Right atrium auricular region (tissue), 2 donors: ENCODE measurements around the gene SLC9A5. TPM values are rescaled to one million over a fixed set of nuclear protein-coding genes. Genes with fewer than 3 reads are reported as not detected.

ENCODE experiments used
- DNase-seq: peaks from one replicate; pipeline ENCODE4 v3.0.0-alpha.2; 2019; ENCODE audit warnings: low spot score
- H3K27ac ChIP-seq, 2 donors: fragments of 200-600 bp; sonication (generic); 1 replicate in 1 of 2; 2 replicates in 1 of 2; pipeline ENCODE4 v1.5.1; 2016 to 2019
- H3K27me3 ChIP-seq, 2 donors: fragments of 200-600 bp; sonication (generic); one replicate each; pipeline versions ENCODE4 v1.5.1 to v1.6.0; 2017 to 2019
- H3K36me3 ChIP-seq: fragments of 200-600 bp; sonication (generic); one replicate; pipeline ENCODE4 v1.5.1; 2016
- H3K4me1 ChIP-seq, 2 donors: fragments of 200-600 bp; sonication (generic); one replicate each; pipeline versions ENCODE4 v1.5.1 to v1.6.0; 2017 to 2019
- H3K4me3 ChIP-seq, 2 donors: fragments of 200-600 bp; sonication (generic); 1 replicate in 1 of 2; 2 replicates in 1 of 2; pipeline ENCODE4 v1.5.1; 2017 to 2019; ENCODE audit warnings: mild to moderate bottlenecking in 1 of 2, moderate library complexity in 1 of 2
- H3K9me3 ChIP-seq, 2 donors: fragments of 200-600 bp; sonication (generic); one replicate each; pipeline ENCODE4 v1.5.1; 2019
- total RNA-seq, 2 donors: library from RNA; depleted of rRNA; stranded (reverse); fragments of >200 nt; gene quantifications; one replicate each; pipeline ENCODE4 v1.1.0, GENCODE V29; 2016
- TF ChIP-seq, protein P1 (sequence below), 2 donors: fragments of 200-600 bp; sonication (generic); IDR thresholded peaks; one replicate each; pipeline ENCODE4 v1.5.1; 2019; ENCODE audit warnings: antibody characterized with exemption in 2 of 2

SLC9A5 gene
- total RNA-seq, 2 donors from 2014 or later, result 1.5 to 2.4 TPM

DNA sequence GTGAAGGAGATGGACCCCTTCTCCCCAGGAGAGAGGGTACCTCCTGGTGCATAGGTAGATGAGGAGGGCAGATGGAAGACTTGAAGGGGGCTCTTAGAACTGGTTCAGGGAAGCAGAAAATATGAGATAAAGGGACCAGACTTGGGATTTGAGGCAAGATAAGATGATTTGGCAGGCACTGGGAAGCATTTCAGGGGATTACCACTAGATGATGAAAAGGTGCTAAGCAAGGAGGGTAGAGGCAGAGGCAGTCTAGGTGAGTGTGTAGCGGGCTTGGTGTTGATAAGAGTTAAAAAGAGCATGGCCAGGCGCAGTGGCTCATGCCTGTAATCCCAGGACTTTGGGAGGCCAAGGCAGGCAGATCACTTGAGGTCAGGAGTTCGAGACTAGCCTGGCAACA, 14.4 kb downstream of the SLC9A5 start:
- Histone ChIP-seq H3K27me3 (no peaks in the 10 kb centered on the region), H3K4me1 (no peaks in the 10 kb centered on the region), H3K27ac (no peak overlapping the region), H3K4me3 (no peak overlapping the region), H3K36me3 (no peaks in the 10 kb centered on the region), H3K9me3 (no peaks in the 10 kb centered on the region)
- DNase-seq, result no peak
- TF ChIP-seq, protein P1, sequence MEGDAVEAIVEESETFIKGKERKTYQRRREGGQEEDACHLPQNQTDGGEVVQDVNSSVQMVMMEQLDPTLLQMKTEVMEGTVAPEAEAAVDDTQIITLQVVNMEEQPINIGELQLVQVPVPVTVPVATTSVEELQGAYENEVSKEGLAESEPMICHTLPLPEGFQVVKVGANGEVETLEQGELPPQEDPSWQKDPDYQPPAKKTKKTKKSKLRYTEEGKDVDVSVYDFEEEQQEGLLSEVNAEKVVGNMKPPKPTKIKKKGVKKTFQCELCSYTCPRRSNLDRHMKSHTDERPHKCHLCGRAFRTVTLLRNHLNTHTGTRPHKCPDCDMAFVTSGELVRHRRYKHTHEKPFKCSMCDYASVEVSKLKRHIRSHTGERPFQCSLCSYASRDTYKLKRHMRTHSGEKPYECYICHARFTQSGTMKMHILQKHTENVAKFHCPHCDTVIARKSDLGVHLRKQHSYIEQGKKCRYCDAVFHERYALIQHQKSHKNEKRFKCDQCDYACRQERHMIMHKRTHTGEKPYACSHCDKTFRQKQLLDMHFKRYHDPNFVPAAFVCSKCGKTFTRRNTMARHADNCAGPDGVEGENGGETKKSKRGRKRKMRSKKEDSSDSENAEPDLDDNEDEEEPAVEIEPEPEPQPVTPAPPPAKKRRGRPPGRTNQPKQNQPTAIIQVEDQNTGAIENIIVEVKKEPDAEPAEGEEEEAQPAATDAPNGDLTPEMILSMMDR (IDR thresholded peaks at IDR 0.05), result no peak

DNA sequence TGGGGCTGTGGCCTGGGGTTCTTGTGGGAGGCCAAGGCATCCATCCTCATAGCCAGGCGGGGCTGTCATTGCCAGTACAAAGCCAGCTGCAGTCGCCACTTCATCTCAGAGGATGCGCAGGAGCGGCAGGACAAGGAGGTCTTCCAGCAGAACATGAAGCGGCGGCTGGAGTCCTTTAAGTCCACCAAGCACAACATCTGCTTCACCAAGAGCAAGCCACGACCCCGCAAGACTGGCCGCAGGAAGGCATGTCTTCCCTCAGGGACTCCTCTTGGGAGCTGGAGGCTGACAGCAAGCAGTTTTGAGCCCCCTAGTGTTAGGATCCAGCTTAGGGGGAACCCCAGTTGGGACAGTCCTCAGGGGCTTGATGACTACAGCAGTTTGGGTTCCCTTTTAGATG, 15.5 kb downstream of the SLC9A5 start:
- H3K27me3 ChIP-seq, result no peaks in the 10 kb centered on the region
- DNase-seq, result no peak
- no peaks in the 10 kb centered on the region for H3K9me3 ChIP-seq
- no peaks in the 10 kb centered on the region for H3K4me1 ChIP-seq
- H3K36me3 ChIP-seq, result no peaks in the 10 kb centered on the region
- no peak overlapping the region for H3K27ac ChIP-seq
- TF ChIP-seq, protein P1 (IDR thresholded peaks at IDR 0.05), result no peak
- H3K4me3 ChIP-seq, result no peak overlapping the region

DNA sequence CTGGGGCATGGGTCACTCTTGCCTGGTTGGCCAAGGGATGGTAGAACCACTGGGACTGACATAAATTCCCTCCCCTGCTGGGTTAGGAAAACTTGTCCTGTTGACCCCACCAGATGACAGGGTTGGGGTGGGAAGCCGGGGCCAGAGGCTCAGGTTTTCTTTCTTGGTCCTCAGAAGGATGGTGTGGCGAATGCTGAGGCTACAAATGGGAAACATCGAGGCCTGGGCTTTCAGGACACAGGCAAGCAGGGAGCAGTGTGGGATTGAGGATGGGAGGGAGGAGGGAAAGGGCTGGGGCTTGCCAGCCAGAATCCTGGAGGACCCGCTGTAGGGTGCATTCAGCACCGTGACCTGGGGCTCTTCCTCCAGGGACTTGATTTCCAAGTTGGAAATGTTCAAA, 16.1 kb downstream of the SLC9A5 start:
- no peak overlapping the region for H3K27ac ChIP-seq
- H3K4me3 ChIP-seq, result no peak overlapping the region
- DNase-seq, result no peak
- no peaks in the 10 kb centered on the region for H3K36me3 ChIP-seq
- no peaks in the 10 kb centered on the region for H3K9me3 ChIP-seq
- TF ChIP-seq, protein P1 (IDR thresholded peaks at IDR 0.05), result no peak
- peaks cover 0 to 2% of the 10 kb centered on the region in 2 donors for H3K4me1 ChIP-seq
- no peaks in the 10 kb centered on the region for H3K27me3 ChIP-seq

DNA sequence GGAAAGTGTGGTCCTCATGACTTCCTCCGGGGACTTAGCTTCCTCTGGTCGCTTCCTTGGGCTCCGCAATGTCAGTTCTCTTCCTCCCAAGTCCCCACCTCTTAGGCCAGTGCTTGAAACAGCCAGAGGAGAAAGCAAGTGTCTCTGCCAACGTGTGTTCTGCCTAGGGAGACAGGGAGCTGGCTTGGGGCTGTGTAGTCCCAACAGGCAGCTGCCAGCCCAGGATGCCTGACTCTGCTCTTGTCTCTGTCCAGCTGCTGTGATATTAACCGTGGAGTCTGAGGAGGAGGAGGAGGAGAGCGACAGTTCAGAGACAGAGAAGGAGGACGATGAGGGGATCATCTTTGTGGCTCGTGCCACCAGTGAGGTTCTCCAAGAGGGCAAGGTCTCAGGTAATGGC, 17.1 kb downstream of the SLC9A5 start:
- Histone ChIP-seq H3K27ac (no peak overlapping the region), H3K4me3 (no peak overlapping the region), H3K4me1 (peaks cover 0 to 3% of the 10 kb centered on the region in 2 donors), H3K9me3 (no peaks in the 10 kb centered on the region), H3K36me3 (no peaks in the 10 kb centered on the region), H3K27me3 (no peaks in the 10 kb centered on the region)
- DNase-seq, result no peak
- TF ChIP-seq, protein P1 (IDR thresholded peaks at IDR 0.05), result no peak

DNA sequence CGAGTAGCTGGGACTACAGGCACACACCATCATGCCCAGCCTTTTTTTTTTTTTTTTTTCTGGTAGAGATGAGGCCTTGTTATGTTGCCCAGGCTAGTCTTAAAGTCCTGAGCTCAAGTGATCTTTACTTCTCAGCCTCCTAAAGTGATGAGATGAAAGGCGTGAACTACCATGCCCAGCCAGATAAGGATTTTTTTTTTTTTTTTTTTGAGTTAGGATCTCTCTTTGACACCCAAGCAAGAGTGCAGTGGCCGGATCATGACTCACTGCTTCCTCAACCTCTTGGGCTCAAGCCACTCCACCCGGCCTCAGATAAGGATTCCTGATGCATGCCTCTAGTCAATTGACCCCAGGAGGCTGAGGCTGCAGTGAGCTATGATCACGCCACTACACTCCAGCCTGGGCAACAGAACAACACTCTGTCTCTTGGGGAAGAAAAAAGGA, 19.4 kb downstream of the SLC9A5 start:
- no peaks in the 10 kb centered on the region for H3K27me3 ChIP-seq
- no peaks in the 10 kb centered on the region for H3K36me3 ChIP-seq
- DNase-seq, result peak; percentile 88
- H3K4me3 ChIP-seq, result no peak overlapping the region
- H3K9me3 ChIP-seq, result no peaks in the 10 kb centered on the region
- no peak overlapping the region for H3K27ac ChIP-seq
- TF ChIP-seq, protein P1 (IDR thresholded peaks at IDR 0.05), result no peak
- peaks cover 0 to 3% of the 10 kb centered on the region in 2 donors for H3K4me1 ChIP-seq

DNA sequence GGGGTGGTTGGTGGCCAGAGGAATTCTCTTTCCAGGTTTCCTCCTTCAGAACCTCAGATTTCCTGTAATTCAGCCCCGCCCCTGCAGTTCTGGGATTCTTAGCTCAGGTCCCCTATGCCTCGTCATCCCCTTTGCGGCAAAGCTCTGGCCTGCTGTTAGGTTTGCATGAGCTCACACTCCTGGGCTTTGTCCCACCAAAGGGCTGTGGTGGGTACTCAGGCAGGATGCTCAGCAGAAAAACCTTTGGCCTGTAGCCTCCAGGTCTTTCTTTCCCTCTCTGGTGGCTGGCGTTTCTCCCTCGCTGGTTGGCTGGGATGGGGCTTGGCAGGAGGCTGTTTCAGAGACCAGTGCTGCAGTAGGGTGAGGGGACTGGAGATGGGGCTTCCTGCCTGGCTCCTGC, 21.0 kb downstream of the SLC9A5 start:
- H3K4me1 ChIP-seq, result peaks cover 0 to 3% of the 10 kb centered on the region in 2 donors
- no peaks in the 10 kb centered on the region for H3K36me3 ChIP-seq
- no peaks in the 10 kb centered on the region for H3K27me3 ChIP-seq
- TF ChIP-seq, protein P1 (IDR thresholded peaks at IDR 0.05), result no peak
- no peak overlapping the region for H3K27ac ChIP-seq
- no peak overlapping the region for H3K4me3 ChIP-seq
- H3K9me3 ChIP-seq, result no peaks in the 10 kb centered on the region
- no peak for DNase-seq
